Measurements from ENCODE around the gene CFAP299. TPM values are rescaled to one million over a fixed set of nuclear protein-coding genes. Genes with fewer than 3 reads are reported as not detected.
"Not testable (repeated sequence)": the region's sequence is repeated elsewhere in the genome, so short reads cannot be mapped to it uniquely, and the experiment has no call there.

The CFAP299 gene
- polyA plus RNA-seq (2011; rRNA removed) (1.4 and 1.9 TPM in 2 replicates), polyA minus RNA-seq (2011; rRNA and poly(A)+ RNA removed) (5.1 and 5.6 TPM in 2 replicates)

DNA sequence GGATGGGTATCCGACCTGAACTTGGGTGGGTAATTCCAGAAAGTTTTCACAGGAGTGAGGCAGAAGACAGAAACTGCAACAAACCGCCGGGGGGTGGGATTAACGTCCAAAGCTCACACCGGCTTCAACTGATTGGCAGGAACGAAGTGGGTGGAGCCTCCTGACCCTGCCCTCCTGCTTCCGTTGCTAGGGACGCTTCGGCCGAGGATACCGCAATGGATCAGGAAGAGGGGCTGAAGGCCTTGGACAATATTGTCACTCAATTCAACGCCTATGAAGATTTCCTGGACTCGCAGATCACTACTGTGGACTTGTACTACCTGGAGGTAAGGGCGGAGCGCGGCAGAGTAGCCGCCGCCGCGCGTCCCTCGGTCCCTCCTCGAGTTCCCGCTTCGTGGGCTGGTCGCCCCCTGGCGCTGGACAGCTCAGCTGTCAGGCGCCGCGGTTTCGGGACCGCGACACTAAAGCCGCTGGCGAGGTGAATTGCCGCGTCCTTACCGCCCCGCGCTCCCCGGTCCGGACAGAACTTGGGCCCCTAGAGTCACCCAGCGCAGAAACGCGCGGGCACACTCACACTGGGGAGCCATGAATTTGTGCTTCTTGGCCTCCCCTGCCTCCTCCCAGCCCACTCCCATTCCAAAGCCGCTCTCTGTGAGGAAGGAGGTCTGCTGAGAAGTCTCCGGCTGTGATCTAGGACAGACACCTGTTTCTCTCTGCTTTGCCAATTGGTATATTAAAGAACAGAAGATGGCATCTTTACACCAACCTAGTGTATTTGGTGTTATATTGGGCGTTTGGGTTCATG, at the start of gene CFAP299:
Gene CFAP299 (plus strand): TSS at position 177 of the 805 bp plus-strand sequence.
- TF ChIP-seq, protein P1, sequence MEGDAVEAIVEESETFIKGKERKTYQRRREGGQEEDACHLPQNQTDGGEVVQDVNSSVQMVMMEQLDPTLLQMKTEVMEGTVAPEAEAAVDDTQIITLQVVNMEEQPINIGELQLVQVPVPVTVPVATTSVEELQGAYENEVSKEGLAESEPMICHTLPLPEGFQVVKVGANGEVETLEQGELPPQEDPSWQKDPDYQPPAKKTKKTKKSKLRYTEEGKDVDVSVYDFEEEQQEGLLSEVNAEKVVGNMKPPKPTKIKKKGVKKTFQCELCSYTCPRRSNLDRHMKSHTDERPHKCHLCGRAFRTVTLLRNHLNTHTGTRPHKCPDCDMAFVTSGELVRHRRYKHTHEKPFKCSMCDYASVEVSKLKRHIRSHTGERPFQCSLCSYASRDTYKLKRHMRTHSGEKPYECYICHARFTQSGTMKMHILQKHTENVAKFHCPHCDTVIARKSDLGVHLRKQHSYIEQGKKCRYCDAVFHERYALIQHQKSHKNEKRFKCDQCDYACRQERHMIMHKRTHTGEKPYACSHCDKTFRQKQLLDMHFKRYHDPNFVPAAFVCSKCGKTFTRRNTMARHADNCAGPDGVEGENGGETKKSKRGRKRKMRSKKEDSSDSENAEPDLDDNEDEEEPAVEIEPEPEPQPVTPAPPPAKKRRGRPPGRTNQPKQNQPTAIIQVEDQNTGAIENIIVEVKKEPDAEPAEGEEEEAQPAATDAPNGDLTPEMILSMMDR (IDR thresholded peaks at IDR 0.05; ENCODE audit: low read depth, low read length), result peak; percentile 66
- POLR2A ChIA-PET, result interaction anchor here (0.6 to 2.9 kb wide), 2 partner anchors 66 to 70 kb away, joined by 6 to 12 read pairs; partner anchors contain the start of gene FGF5
- no peaks in the 10 kb centered on the region; the same call in 1 of the 2 replicates for H3K9me3 ChIP-seq (ENCODE audit: control insufficient read depth, insufficient read depth, low read length)
- H3K27me3 ChIP-seq (ENCODE audit: control insufficient read depth, insufficient read depth, low read length), result no peaks in the 10 kb centered on the region
- peak; percentile 75 for DNase-seq (ENCODE audit: low read depth, low spot score)
- no peak within 1 kb of the TSS for H3K27ac ChIP-seq (ENCODE audit: low read depth, low read length)
- CTCF ChIA-PET, result interaction anchor here (0.6 to 4.0 kb wide), 20 partner anchors 8 to 1383 kb away, joined by 3 to 59 read pairs (median 4); no protein-coding TSS in a partner anchor
- H3K4me3 ChIP-seq (ENCODE audit: low read depth, low read length), result peak within 1 kb of the TSS; percentile 82

DNA sequence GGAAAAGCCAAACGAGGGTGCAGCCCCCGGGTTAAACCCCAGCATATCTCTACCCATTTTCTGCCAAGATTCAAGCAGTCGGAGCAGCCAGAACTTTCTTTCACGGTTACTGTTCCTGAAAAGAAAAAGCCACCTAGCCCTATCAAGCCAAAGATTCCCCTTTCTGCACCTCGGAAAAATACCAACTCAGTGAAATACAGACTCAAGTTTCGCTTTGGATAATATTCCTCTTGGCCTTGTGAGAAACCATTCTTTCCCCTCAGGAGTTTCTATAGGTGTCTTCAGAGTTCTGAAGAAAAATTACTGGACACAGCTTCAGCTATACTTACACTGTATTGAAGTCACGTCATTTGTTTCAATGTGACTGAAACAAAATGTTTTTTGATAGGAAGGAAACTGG, 49.1 kb upstream of the CFAP299 start:
- Histone ChIP-seq H3K4me3 (ENCODE audit: low read depth, low read length) (no peak overlapping the region; the same call in 1 of the 2 replicates), H3K27ac (ENCODE audit: low read depth, low read length) (no peak overlapping the region), H3K9me3 (ENCODE audit: control insufficient read depth, insufficient read depth, low read length) (no peaks in the 10 kb centered on the region), H3K27me3 (ENCODE audit: control insufficient read depth, insufficient read depth, low read length) (no peaks in the 10 kb centered on the region)
- TF ChIP-seq, protein P1 (IDR thresholded peaks at IDR 0.05; ENCODE audit: low read depth, low read length), result no peak
- DNase-seq (ENCODE audit: low read depth, low spot score), result no peak
- ChIA-PET CTCF (interaction anchor here (1.1 kb wide), 1 partner anchor 66 kb away, joined by 4 read pairs; no protein-coding TSS in a partner anchor), POLR2A (no interaction called here)

DNA sequence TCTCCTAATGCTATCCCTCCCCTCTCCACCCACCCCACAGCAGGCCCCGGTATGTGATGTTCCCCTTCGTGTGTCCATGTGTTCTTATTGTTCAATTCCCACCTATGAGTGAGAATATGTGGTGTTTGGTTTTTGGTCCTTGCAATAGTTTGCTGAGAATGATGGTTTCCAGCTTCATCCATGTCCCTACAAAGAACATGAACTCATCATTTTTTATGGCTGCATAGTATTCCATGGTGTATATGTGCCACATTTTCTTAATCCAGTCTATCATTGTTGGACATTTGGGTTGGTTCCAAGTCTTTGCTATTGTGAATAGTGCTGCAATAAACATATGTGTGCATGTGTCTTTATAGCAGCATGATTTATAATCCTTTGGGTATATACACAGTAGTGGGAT, 44.9 kb upstream of the CFAP299 start:
- H3K27me3 ChIP-seq (ENCODE audit: control insufficient read depth, insufficient read depth, low read length); H3K27ac ChIP-seq (ENCODE audit: low read depth, low read length); POLR2A ChIA-PET; DNase-seq (ENCODE audit: low read depth, low spot score); CTCF ChIA-PET; H3K9me3 ChIP-seq (ENCODE audit: control insufficient read depth, insufficient read depth, low read length); H3K4me3 ChIP-seq (ENCODE audit: low read depth, low read length): not testable (repeated sequence)

DNA sequence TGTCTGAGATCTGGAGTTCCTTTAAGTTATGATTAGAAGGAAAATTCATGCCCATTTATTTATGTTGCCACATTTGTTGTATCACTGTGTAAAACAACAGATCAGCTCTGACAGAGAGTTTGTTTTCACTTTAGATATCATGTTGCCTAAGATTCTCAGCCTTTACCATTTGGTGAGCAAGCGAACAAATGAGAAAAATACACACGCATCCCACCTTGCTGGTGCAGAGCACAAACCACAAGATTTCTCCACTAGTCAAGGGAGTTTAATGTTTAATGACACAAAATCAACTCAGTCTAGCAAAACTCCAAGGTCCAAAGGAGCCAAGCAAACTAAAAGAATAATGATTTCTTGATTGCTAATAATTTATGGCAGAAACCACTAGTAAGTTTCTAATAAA, 41.3 kb upstream of the CFAP299 start:
- DNase-seq (ENCODE audit: low read depth, low spot score), result no peak
- H3K9me3 ChIP-seq (ENCODE audit: control insufficient read depth, insufficient read depth, low read length), result no peaks in the 10 kb centered on the region
- POLR2A ChIA-PET, result interaction anchor here (1.4 kb wide), 1 partner anchor 13 kb away, joined by 3 read pairs; no protein-coding TSS in a partner anchor
- CTCF ChIA-PET, result no interaction called here
- H3K27me3 ChIP-seq (ENCODE audit: control insufficient read depth, insufficient read depth, low read length), result no peaks in the 10 kb centered on the region
- no peak overlapping the region for H3K27ac ChIP-seq (ENCODE audit: low read depth, low read length)
- no peak overlapping the region for H3K4me3 ChIP-seq (ENCODE audit: low read depth, low read length)
- TF ChIP-seq, protein P1 (IDR thresholded peaks at IDR 0.05; ENCODE audit: low read depth, low read length), result no peak

DNA sequence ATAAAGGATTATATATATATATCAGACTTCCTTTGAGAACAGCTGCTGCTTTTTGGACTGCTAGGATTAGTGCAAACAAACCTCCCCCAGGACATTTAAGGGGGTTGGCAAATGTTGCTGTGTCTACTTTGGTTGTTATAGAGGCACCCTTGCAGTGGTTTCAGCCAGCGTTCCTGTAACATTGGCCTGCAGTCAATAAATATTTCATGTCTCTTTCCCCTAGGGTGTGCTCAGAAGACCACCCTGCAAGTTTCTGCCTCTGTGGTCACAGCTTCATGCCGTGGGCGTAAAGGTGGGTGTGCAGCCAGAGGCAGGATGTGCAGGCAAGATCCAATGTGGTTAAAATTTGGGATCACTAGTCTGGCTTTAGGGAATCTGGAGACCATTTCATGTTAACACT, 40.2 kb upstream of the CFAP299 start:
- no peak for DNase-seq (ENCODE audit: low read depth, low spot score)
- Histone ChIP-seq H3K9me3 (ENCODE audit: control insufficient read depth, insufficient read depth, low read length) (no peaks in the 10 kb centered on the region), H3K27me3 (ENCODE audit: control insufficient read depth, insufficient read depth, low read length) (no peaks in the 10 kb centered on the region), H3K27ac (ENCODE audit: low read depth, low read length) (no peak overlapping the region), H3K4me3 (ENCODE audit: low read depth, low read length) (no peak overlapping the region)
- POLR2A ChIA-PET, result interaction anchor here (0.8 to 1.1 kb wide), 2 partner anchors 13 to 53 kb away, joined by 3 read pairs; no protein-coding TSS in a partner anchor
- TF ChIP-seq, protein P1 (IDR thresholded peaks at IDR 0.05; ENCODE audit: low read depth, low read length), result no peak
- CTCF ChIA-PET, result interaction anchor here (1.4 kb wide), 1 partner anchor 10 kb away, joined by 3 read pairs; no protein-coding TSS in a partner anchor
